ENCODE results near the gene SLC37A4.

The SLC37A4 gene

DNA sequence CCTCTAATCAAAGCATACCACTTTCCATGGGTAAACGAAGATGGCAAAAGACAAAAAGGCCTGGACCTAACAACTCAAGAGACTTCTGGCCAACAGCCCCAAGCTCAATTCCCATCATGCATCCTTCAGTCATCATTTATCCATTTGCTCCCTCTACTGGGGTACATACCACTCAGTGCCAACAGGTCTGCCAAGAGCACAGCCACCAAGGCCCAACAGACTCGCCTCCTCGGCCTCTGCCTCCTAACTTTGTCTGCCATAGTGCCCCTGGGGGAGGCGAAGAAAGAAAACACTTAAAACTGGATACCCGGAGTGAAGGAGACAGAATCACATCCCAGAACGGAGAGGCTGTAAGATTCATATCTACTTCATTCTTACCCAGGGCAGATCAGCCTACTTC is 25.2 kb upstream of the SLC37A4 start:
- no peaks in the 10 kb centered on the region for H3K9me3 ChIP-seq (replicated peaks; ENCODE audit: low read length)
- H3K36me3 ChIP-seq (ENCODE audit: insufficient read depth, low read length): peaks cover 46% of the 10 kb centered on the region
- peak overlapping the region; percentile 92 for H3K9ac ChIP-seq (ENCODE audit: low read depth, low read length)
- H3K4me1 ChIP-seq (ENCODE audit: control insufficient read depth, insufficient read depth, low read length): peaks cover 17% of the 10 kb centered on the region
- H3K27me3 ChIP-seq (ENCODE audit: control insufficient read depth, insufficient read depth, low read length): no peaks in the 10 kb centered on the region
- peak overlapping the region; percentile 97 for H3K4me2 ChIP-seq (ENCODE audit: low read length)
- peak overlapping the region; percentile 99 for H3K4me3 ChIP-seq (ENCODE audit: low read length)

DNA sequence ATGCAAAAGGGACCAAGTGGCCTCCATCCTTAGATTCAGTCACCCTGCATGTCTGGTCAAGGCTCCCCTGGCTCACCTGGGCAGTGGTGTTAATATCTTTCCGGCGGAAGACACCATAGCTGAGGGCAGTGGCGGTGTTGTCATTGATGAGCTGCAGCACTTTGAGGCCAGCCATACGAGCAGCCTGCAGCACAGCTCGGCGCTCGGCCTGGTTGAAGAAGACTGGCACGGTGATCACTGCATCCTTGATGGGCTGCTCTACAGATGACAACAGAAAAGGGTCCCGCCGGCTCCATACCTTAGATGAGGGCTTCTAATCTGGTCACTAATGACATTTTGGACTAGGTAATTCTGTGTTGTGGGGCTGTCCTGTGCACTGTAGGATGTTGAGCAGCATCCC is 23.7 kb upstream of the SLC37A4 start:
- Histone ChIP-seq H3K4me2 (ENCODE audit: low read length) (no peak overlapping the region), H3K27me3 (ENCODE audit: control insufficient read depth, insufficient read depth, low read length) (no peaks in the 10 kb centered on the region), H3K4me3 (ENCODE audit: low read length) (no peak overlapping the region), H3K4me1 (ENCODE audit: control insufficient read depth, insufficient read depth, low read length) (peaks cover 17% of the 10 kb centered on the region), H3K9ac (ENCODE audit: low read depth, low read length) (no peak overlapping the region), H3K36me3 (ENCODE audit: insufficient read depth, low read length) (peaks cover 58% of the 10 kb centered on the region), H3K9me3 (replicated peaks; ENCODE audit: low read length) (no peaks in the 10 kb centered on the region)

DNA sequence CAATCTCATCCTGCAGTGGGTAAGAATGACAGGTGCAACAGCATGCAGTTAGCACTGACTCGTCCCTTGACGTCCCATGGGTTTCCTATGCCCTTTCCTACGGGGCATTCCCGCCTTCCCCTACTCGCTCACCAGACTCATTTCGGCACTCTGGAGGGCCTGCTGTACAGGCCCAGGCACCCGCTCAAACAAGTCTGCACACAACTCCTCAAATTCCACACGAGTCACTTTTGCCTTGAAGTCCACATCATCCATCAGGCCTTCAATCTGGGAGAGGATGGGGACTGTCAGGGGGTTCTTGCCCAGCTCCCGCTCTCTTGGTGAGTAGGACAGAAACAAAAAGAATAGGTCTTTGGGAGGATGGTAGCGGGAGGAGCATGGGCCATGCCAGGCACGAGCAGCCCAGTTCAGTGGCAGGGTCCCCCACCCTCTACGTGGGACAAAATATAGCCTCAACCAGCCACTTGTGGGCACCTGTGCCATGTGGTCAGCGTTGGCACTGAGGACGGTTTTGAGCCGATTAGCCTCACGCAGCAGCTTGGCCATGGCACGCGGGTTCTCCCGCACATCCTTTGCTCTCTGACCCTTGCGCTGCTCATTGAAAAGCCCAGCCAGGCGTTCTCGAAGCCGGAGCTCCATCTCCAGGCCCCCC is 21.6 kb upstream of the SLC37A4 start:
- Histone ChIP-seq H3K36me3 (ENCODE audit: insufficient read depth, low read length) (peaks cover 79% of the 10 kb centered on the region), H3K9me3 (replicated peaks; ENCODE audit: low read length) (no peaks in the 10 kb centered on the region), H3K4me1 (ENCODE audit: control insufficient read depth, insufficient read depth, low read length) (peaks cover 12% of the 10 kb centered on the region)

DNA sequence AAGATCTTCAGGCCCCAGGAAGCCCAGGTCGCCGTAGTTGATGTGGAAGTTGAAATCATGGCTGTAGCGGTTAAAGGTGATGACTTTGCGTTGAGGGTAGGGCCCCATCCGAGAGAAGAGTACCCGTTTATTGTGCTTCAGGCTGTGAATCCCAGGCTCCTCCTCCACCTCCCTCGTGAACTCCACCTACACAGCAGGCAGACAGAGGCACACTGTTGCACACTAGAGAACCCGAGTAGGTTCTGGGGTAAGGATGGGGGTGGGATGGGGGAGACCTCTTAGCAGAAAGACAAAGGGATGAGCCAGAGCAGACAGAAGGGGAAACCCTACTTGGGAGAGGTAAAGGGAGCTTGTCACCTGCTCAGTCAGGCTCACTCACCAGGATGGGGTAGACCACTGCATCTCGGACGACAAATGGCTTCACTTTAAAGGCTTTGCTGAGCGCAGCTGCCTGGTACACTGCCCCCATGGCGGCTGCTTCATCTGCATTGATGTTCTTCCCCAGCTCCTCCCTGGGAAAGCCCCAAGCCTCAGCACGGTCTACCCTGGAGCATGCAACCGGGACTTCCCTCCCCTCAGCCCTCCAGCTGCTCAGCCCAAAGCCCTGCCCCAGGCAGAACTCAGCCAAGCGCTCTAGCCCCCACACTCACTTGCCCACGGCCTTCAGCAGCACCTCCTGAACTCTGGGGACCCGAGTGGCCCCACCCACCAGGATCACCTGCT is 20.9 kb upstream of the SLC37A4 start:
- H3K9ac ChIP-seq (ENCODE audit: low read depth, low read length): no peak overlapping the region
- no peak overlapping the region for H3K4me2 ChIP-seq (ENCODE audit: low read length)
- no peaks in the 10 kb centered on the region for H3K27me3 ChIP-seq (ENCODE audit: control insufficient read depth, insufficient read depth, low read length)
- peaks cover 86% of the 10 kb centered on the region for H3K36me3 ChIP-seq (ENCODE audit: insufficient read depth, low read length)
- no peaks in the 10 kb centered on the region for H3K9me3 ChIP-seq (replicated peaks; ENCODE audit: low read length)
- no peak overlapping the region for H3K4me3 ChIP-seq (ENCODE audit: low read length)
- H3K4me1 ChIP-seq (ENCODE audit: control insufficient read depth, insufficient read depth, low read length): peaks cover 12% of the 10 kb centered on the region

More for the DNA sequence above, 21.6 kb upstream of the SLC37A4 start:
- H3K27me3 ChIP-seq (ENCODE audit: control insufficient read depth, insufficient read depth, low read length): no peaks in the 10 kb centered on the region
- H3K9ac ChIP-seq (ENCODE audit: low read depth, low read length): no peak overlapping the region
- no peak overlapping the region for H3K4me2 ChIP-seq (ENCODE audit: low read length)
- no peak overlapping the region for H3K4me3 ChIP-seq (ENCODE audit: low read length)

DNA sequence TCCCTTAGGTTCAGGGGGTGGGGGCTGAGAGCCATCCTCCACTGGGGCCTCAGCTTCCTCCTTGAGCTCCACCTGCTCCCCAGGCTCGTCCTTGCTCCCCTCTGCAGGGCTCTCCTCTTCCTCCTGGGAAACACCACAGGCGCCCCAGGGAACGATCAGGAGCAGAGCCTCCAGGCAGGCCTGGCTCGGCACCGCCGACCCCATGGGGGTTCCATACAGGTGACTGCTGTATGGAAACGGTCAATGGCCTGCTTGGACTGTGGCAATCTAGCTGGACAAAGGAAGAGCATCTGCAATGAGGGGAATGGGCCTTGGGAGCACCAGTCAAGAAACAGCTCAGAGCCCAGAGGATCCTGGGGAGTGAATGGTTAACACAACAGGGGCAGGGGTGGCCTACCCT is 18.4 kb upstream of the SLC37A4 start:
- no peaks in the 10 kb centered on the region for H3K9me3 ChIP-seq (replicated peaks; ENCODE audit: low read length)
- H3K36me3 ChIP-seq (ENCODE audit: insufficient read depth, low read length): peaks cover 93% of the 10 kb centered on the region
- H3K4me2 ChIP-seq (ENCODE audit: low read length): no peak overlapping the region
- no peaks in the 10 kb centered on the region for H3K27me3 ChIP-seq (ENCODE audit: control insufficient read depth, insufficient read depth, low read length)
- no peak overlapping the region for H3K4me3 ChIP-seq (ENCODE audit: low read length)
- H3K4me1 ChIP-seq (ENCODE audit: control insufficient read depth, insufficient read depth, low read length): no peaks in the 10 kb centered on the region
- no peak overlapping the region for H3K9ac ChIP-seq (ENCODE audit: low read depth, low read length)

DNA sequence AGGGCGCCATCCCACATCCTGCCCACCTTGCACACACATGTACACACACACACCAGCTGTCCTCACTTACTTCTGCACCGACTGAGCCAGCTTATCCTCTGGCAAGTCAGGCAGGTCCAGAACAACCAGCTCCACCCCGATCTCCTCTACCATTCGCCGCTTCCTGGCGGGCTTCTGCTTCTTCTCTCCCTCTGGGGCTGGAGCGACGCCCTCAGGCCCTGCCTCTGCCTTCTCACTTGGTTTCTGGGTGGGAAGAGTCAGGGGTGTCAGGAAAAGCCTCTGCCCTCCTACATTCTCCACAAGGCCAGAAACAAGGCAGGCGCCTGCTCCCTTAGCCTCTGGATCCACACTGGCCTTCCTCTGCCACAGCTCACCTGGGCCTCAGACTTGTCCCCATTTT is 18.0 kb upstream of the SLC37A4 start:
- Histone ChIP-seq H3K36me3 (ENCODE audit: insufficient read depth, low read length) (peaks cover 89% of the 10 kb centered on the region), H3K9ac (ENCODE audit: low read depth, low read length) (no peak overlapping the region), H3K4me2 (ENCODE audit: low read length) (no peak overlapping the region)

DNA sequence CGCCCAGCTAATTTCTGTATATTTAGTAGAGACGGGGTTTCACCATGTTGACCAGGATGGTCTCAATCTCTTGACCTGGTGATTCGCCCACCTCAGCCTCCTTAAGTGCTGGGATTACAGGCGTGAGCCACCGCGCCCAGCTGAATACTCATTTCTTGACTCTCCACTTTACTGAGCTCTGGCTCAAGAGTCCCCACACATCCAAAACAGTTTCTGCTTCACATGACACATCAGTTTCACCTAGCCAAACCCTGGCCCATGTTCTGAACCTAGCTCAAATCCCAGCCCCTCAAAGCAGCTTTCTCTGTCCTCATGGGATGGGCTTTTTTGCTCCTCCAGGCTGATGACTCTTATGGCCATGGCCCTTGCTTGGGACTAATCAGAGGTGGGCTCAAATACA is 16.5 kb upstream of the SLC37A4 start:
- H3K4me3 ChIP-seq (ENCODE audit: low read length): no peak overlapping the region
- peaks cover 75% of the 10 kb centered on the region for H3K36me3 ChIP-seq (ENCODE audit: insufficient read depth, low read length)
- no peaks in the 10 kb centered on the region for H3K4me1 ChIP-seq (ENCODE audit: control insufficient read depth, insufficient read depth, low read length)
- no peak overlapping the region for H3K9ac ChIP-seq (ENCODE audit: low read depth, low read length)
- H3K9me3 ChIP-seq (replicated peaks; ENCODE audit: low read length): no peaks in the 10 kb centered on the region
- H3K27me3 ChIP-seq (ENCODE audit: control insufficient read depth, insufficient read depth, low read length): no peaks in the 10 kb centered on the region
- no peak overlapping the region for H3K4me2 ChIP-seq (ENCODE audit: low read length)

More for the DNA sequence above, 18.0 kb upstream of the SLC37A4 start:
- Histone ChIP-seq H3K27me3 (ENCODE audit: control insufficient read depth, insufficient read depth, low read length) (no peaks in the 10 kb centered on the region), H3K4me3 (ENCODE audit: low read length) (no peak overlapping the region), H3K4me1 (ENCODE audit: control insufficient read depth, insufficient read depth, low read length) (no peaks in the 10 kb centered on the region), H3K9me3 (replicated peaks; ENCODE audit: low read length) (no peaks in the 10 kb centered on the region)

GRCh38 chr11:119046489-119046888 is 15.8 kb upstream of the SLC37A4 start:
- Histone ChIP-seq H3K4me2 (ENCODE audit: low read length) (no peak overlapping the region), H3K9ac (ENCODE audit: low read depth, low read length) (no peak overlapping the region), H3K4me1 (ENCODE audit: control insufficient read depth, insufficient read depth, low read length) (no peaks in the 10 kb centered on the region), H3K36me3 (ENCODE audit: insufficient read depth, low read length) (peaks cover 67% of the 10 kb centered on the region), H3K9me3 (replicated peaks; ENCODE audit: low read length) (no peaks in the 10 kb centered on the region), H3K27me3 (ENCODE audit: control insufficient read depth, insufficient read depth, low read length) (no peaks in the 10 kb centered on the region), H3K4me3 (ENCODE audit: low read length) (no peak overlapping the region)

GRCh38 chr11:119044708-119045107 is 14.0 kb upstream of the SLC37A4 start:
- Histone ChIP-seq H3K4me2 (ENCODE audit: low read length) (no peak overlapping the region), H3K36me3 (ENCODE audit: insufficient read depth, low read length) (peaks cover 53% of the 10 kb centered on the region)

DNA sequence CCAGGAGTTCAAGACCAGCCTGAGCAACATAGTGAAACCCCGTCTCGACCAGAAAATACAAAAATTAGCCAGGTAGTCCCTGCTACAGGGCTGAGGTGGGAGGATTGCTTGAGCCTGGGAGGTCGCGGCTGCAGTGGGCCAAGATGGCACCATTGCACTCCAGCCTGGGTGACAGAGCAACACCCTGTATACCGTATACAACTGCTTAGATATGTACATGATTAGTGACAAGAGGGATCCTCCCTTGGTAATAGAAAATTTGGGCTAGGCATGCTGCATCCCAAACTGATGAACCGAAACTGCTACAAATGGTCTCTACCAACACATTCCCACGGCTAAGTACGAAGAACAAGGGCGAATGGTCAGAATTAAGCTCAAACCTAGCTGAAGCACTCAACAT is 12.2 kb upstream of the SLC37A4 start:
- Histone ChIP-seq H3K36me3 (ENCODE audit: insufficient read depth, low read length) (peaks cover 35% of the 10 kb centered on the region), H3K9me3 (replicated peaks; ENCODE audit: low read length) (no peaks in the 10 kb centered on the region), H3K27me3 (ENCODE audit: control insufficient read depth, insufficient read depth, low read length) (no peaks in the 10 kb centered on the region), H3K4me1 (ENCODE audit: control insufficient read depth, insufficient read depth, low read length) (no peaks in the 10 kb centered on the region), H3K4me2 (ENCODE audit: low read length) (no peak overlapping the region), H3K4me3 (ENCODE audit: low read length) (no peak overlapping the region), H3K9ac (ENCODE audit: low read depth, low read length) (no peak overlapping the region)

More at GRCh38 chr11:119044708-119045107, 14.0 kb upstream of the SLC37A4 start:
- no peaks in the 10 kb centered on the region for H3K9me3 ChIP-seq (replicated peaks; ENCODE audit: low read length)
- H3K4me3 ChIP-seq (ENCODE audit: low read length): no peak overlapping the region
- no peak overlapping the region for H3K9ac ChIP-seq (ENCODE audit: low read depth, low read length)
- no peaks in the 10 kb centered on the region for H3K27me3 ChIP-seq (ENCODE audit: control insufficient read depth, insufficient read depth, low read length)
- H3K4me1 ChIP-seq (ENCODE audit: control insufficient read depth, insufficient read depth, low read length): no peaks in the 10 kb centered on the region

- H3K36me3 ChIP-seq (ENCODE audit: insufficient read depth, low read length): peaks cover 25% of the 10 kb centered on the region
- H3K9me3 ChIP-seq (replicated peaks; ENCODE audit: low read length): no peaks in the 10 kb centered on the region
- H3K4me3 ChIP-seq (ENCODE audit: low read length): no peak overlapping the region
- H3K9ac ChIP-seq (ENCODE audit: low read depth, low read length): no peak overlapping the region
- no peaks in the 10 kb centered on the region for H3K4me1 ChIP-seq (ENCODE audit: control insufficient read depth, insufficient read depth, low read length)
- no peak overlapping the region for H3K4me2 ChIP-seq (ENCODE audit: low read length)
- no peaks in the 10 kb centered on the region for H3K27me3 ChIP-seq (ENCODE audit: control insufficient read depth, insufficient read depth, low read length)
Measured at GRCh38 chr11:119041821-119042514, 11.3 kb upstream of the SLC37A4 start.

All from skeletal muscle satellite cell (primary cell).